Measurements from ENCODE around the gene IGSF11.

Gene IGSF11

DNA sequence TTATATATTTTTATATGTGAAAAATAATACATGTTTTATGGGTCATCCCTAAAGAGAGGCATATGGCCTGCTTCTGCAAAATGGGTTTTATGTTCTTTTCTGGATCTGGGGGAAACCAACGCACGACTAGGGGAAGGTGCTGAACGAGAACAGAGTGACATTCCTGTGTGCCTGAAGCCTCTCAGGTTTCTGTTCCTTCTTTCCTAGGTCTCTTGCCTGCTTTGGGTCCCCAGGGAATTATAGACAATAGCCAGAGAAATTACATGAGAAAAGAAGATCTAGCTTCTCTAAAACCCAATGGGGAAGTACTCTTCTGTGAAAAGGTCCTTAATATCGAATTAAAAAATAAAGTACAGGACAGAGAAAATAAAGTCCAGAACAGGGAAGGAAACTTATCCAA, 66.5 kb downstream of the IGSF11 start:
- H3K27ac ChIP-seq: no peak overlapping the region
- no peak for TF ChIP-seq ZFX (IDR thresholded peaks at IDR 0.05; ENCODE audit: borderline replicate concordance)
- TF ChIP-seq, protein P1, sequence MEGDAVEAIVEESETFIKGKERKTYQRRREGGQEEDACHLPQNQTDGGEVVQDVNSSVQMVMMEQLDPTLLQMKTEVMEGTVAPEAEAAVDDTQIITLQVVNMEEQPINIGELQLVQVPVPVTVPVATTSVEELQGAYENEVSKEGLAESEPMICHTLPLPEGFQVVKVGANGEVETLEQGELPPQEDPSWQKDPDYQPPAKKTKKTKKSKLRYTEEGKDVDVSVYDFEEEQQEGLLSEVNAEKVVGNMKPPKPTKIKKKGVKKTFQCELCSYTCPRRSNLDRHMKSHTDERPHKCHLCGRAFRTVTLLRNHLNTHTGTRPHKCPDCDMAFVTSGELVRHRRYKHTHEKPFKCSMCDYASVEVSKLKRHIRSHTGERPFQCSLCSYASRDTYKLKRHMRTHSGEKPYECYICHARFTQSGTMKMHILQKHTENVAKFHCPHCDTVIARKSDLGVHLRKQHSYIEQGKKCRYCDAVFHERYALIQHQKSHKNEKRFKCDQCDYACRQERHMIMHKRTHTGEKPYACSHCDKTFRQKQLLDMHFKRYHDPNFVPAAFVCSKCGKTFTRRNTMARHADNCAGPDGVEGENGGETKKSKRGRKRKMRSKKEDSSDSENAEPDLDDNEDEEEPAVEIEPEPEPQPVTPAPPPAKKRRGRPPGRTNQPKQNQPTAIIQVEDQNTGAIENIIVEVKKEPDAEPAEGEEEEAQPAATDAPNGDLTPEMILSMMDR (IDR thresholded peaks at IDR 0.05): no peak

DNA sequence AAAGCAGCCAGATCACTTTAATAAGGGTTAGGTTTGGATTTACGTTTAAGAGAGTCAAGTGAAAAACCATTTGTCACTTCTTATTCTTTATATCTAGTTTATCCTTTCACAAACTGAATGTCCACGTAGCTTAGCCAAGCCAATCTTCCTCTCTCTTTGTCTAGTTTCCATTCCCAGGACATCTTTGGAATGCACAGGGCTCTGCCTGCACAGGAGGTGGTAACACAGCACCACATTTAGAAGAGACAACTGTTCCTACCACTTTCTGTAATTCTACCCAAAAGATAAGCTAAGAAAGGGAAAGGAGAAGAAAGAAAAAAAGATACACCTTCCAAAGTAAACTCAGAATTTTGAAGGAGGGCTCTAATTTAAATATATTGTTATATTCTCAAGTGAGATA, 67.9 kb downstream of the IGSF11 start:
- H3K27ac ChIP-seq: no peak overlapping the region
- no peak for TF ChIP-seq ZFX (IDR thresholded peaks at IDR 0.05; ENCODE audit: borderline replicate concordance)
- TF ChIP-seq, protein P1 (IDR thresholded peaks at IDR 0.05): no peak

DNA sequence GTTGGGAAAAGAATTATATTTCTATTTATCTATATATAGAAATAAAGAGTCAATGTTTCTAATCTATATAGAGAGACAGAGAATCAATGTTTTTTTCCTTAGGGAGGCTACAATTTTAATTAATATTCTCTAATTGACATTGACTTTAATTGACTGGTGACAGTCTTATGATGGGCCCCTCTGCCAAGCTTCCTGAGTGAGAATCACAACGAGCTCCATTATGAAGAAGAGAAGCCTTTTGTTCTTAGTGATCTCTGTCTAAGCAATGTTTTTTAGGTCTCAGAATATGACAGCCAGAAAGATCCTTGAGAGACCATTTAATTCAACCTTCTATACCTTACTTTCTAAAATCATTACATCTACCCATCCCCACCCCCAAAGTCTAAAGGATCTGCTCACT, 70.9 kb downstream of the IGSF11 start:
- no peak overlapping the region for H3K27ac ChIP-seq
- TF ChIP-seq ZFX (IDR thresholded peaks at IDR 0.05; ENCODE audit: borderline replicate concordance): no peak
- TF ChIP-seq, protein P1 (IDR thresholded peaks at IDR 0.05): no peak

DNA sequence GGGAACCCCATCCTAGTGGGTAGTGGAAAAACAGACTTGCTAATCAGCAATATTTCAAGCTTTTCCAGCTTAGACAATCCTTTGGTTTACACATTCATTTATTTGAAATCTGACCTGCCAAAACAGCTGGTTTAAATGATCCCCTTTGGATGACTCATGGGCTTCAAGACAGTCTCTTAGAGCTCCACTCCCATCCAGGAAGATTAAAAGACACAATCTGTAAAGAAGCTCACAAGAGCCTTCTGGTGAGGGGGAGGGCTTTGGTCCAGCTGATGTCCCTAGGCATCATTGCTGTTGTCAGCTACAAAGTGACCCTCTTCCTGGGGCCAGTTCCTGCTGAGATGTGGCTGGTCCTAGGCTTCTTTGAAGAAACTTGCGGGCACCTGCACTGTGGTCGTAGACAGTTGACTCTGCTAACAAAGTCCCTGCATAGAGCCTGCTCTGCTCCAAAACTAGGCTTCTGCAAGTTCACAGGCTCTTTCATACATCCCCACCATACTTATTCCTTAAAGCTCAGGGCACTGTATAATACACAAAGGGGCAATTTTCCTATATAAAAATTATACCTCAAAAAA, 73.7 kb downstream of the IGSF11 start:
- no peak overlapping the region for H3K27ac ChIP-seq
- TF ChIP-seq ZFX (IDR thresholded peaks at IDR 0.05; ENCODE audit: borderline replicate concordance): no peak
- TF ChIP-seq, protein P1 (IDR thresholded peaks at IDR 0.05): no peak

DNA sequence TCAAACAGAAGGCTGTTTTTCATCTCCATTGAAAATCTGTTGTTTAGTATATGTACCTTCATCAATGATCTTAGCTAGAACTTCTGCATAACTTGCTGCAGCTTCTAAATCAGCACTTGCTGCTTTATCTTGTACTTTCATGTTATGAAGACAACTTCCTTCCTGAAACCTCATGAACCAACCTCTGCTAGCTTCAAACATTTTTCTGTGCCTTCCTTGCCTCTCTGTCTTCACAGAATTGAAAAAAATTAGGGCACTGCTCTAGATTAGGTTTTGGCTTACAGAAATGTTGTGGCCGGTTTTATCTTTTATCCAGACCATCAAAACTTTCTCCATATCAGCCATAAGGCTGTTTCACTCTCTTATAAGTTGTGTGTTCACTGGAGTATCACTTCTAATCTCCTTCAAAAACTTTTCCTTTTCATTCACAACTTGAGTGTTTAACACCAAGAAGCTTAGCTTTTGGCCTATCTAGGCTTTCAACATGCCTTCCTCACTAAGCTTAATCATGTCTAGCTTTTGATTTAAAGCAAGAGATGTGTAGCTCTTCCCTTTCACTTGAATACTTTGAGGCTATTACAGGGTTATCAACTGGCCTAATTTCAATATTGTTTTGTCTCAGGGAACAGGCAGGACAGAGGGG, 78.6 kb downstream of the IGSF11 start:
- no peak for TF ChIP-seq ZFX (IDR thresholded peaks at IDR 0.05; ENCODE audit: borderline replicate concordance)
- TF ChIP-seq, protein P1 (IDR thresholded peaks at IDR 0.05): no peak

DNA sequence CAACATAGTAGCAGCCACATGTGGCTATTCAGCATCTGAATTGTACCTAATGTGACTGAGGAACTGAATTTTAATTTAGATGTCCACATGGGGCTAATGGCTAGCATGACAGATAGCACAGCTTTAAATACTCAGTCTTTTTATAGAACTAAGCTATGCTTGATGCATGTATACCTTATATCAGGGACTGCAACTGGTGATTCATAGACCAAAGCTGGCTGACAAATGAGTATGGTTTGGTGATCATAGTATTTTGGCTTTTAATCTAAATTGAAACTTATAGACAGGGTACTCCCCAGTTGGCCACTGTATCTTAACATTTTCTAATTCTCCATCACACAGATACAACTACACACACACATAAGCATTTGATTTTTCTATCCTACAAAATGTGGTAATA, 83.6 kb downstream of the IGSF11 start:
- TF ChIP-seq ZFX (IDR thresholded peaks at IDR 0.05; ENCODE audit: borderline replicate concordance): no peak
- TF ChIP-seq, protein P1 (IDR thresholded peaks at IDR 0.05): no peak
- no peak overlapping the region for H3K27ac ChIP-seq

More for the DNA sequence above, 78.6 kb downstream of the IGSF11 start:
- no peak overlapping the region for H3K27ac ChIP-seq

DNA sequence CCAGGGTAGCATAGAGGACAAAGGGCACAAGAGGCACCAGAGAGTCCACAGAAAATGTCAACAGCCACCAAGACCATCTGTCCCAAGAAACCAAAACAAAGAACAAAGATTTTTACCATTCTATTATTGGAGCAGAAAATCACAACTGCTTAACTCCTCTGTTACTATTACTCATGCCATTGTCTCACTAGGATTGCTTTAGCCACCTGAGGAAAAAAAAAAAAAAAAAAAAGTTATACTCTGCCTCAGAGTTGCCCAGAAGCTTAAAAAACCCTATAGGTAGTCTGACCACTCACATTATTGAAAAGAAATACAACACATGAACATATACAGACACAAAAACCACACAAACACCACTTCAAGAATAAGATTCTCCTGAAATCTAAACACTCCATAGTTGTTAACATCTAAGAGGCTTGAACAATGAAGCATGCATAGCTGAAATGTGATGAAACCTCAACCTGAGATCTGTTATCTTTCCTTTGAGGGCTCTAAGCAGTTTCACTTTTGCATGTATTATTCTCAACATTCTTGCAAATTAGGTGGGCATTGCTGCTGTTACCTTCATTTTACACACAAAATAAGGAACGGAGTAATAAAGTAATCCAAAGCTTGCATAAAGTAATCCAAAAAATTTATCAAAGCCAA, 85.4 kb downstream of the IGSF11 start:
- no peak for TF ChIP-seq ZFX (IDR thresholded peaks at IDR 0.05; ENCODE audit: borderline replicate concordance)
- H3K27ac ChIP-seq: no peak overlapping the region
